Adrenal gland (tissue), 12 donors: ENCODE data around the gene SNX30. TPM values are rescaled to one million over a fixed set of nuclear protein-coding genes. Genes with fewer than 3 reads are reported as not detected.
A peak's percentile ranks its signal among the peaks of the same experiment; 100 is the strongest.

Experiments
- DNase-seq, 7 donors: peaks; one replicate each; pipeline ENCODE4 v3.0.0-alpha.2; 2019 to 2020
- H3K27ac ChIP-seq, 5 donors: fragments of 200-600 bp; sonication (generic) in 4 of 5; 1 replicate in 3 of 5; 2 replicates in 2 of 5; pipeline versions ENCODE4 v1.5.1 to v1.8.0; 2016 to 2020; ENCODE audit warnings: mild to moderate bottlenecking in 1 of 5
- H3K27me3 ChIP-seq: fragments of 200-600 bp; 2 replicates; pipeline ENCODE4 v1.8.0; 2021
- H3K36me3 ChIP-seq, 2 donors: fragments of 200-600 bp; replicated peaks in 1 of 2; 1 replicate in 1 of 2; 2 replicates in 1 of 2; pipeline versions ENCODE4 v1.5.1 to v1.8.0; 2018 to 2022
- H3K4me1 ChIP-seq, 2 donors: fragments of 200-600 bp; replicated peaks in 1 of 2; 1 replicate in 1 of 2; 2 replicates in 1 of 2; pipeline versions ENCODE4 v1.5.1 to v1.8.0; 2018 to 2021
- H3K4me3 ChIP-seq, 4 donors: fragments of 200-600 bp; sonication (generic) in 3 of 4; one replicate each; pipeline ENCODE4 v1.5.1; 2016 to 2018
- H3K9me3 ChIP-seq, 3 donors: fragments of 200-600 bp; sonication (generic) in 1 of 3; replicated peaks in 1 of 3; 1 replicate in 2 of 3; 2 replicates in 1 of 3; pipeline versions ENCODE4 v1.5.1 to v1.8.0; 2016 to 2021
- POLR2A ChIP-seq, 2 donors: fragments of 450-650 bp; IDR thresholded peaks; one replicate each; pipeline ENCODE4 v1.6.1; 2017; ENCODE audit warnings: antibody characterized with exemption in 2 of 2, mild to moderate bottlenecking in 2 of 2, moderate library complexity in 1 of 2
- WGBS, 4 donors: extraction: QIAGEN DNeasy Blood & Tissue Kit in 2 of 4; methylation state at CpG; one replicate each; pipeline versions ENCODE4 v1.1.5 to v1.1.7; 2013 to 2017; 5-methylcytosine and 5-hydroxymethylcytosine counted together
- intact Hi-C, 2 donors: fragments of 100-400 bp; cut with DNase I; formaldehyde crosslinking; loops; one replicate each; pipeline versions ENCODE4 v1.14.1 to v1.15.0; 2022 to 2023
- polyA plus RNA-seq, 3 donors: library from polyadenylated mRNA; stranded (reverse); fragments of 200-250 nt in 2 of 3; fragments of 350-450 nt in 1 of 3; fragmentation: Illumina TruSeq in 1 of 3; extraction: RNeasy Lipid Tissue Mini Kit (QIAGEN cat#74804) in 1 of 3; gene quantifications; one replicate each; pipeline ENCODE4 v1.2.3, GENCODE V29; 2013 to 2014
- total RNA-seq, 9 donors: library from RNA; depleted of rRNA in 4 of 9; stranded (reverse); fragments of >200 nt in 4 of 9; fragments of 120-200 nt in 1 of 9; fragmentation: NEBNext Ultra II Directional in 1 of 9; extraction: Animal tissue kit (Norgen Biotek cat#: 25700) in 1 of 9; gene quantifications; one replicate each; pipeline versions ENCODE4 v1.1.0 to v1.2.4, GENCODE V29; 2013 to 2023
- TF ChIP-seq, protein P1 (sequence below), 6 experiments: fragments of 450-650 bp in 4 of 6; fragments of 200-600 bp in 2 of 6; sonication (generic) in 1 of 6; IDR thresholded peaks; 1 replicate in 5 of 6; 2 replicates in 1 of 6; pipeline versions ENCODE4 v1.5.1 to v1.8.0; 2016 to 2021; ENCODE audit warnings: antibody characterized with exemption in 6 of 6, mild to moderate bottlenecking in 2 of 6, moderate library complexity in 1 of 6
- donor health status: healthy with polysubstance abuse.
- donor health status: Bipolar disorder and iron deficiency.
- donor health status: DM: yes; HTN: yes; CAD: no.
- donor health status: DM: no; HTN: no; CAD: no.
- donor health status: DM: no; HTN: no; CAD: no.
- donor health status: DM: yes; HTN: yes; CAD: no.

The SNX30 gene
- total and polyA plus RNA-seq, 12 donors = 0.84 to 12.3 (median 8.8) TPM

DNA sequence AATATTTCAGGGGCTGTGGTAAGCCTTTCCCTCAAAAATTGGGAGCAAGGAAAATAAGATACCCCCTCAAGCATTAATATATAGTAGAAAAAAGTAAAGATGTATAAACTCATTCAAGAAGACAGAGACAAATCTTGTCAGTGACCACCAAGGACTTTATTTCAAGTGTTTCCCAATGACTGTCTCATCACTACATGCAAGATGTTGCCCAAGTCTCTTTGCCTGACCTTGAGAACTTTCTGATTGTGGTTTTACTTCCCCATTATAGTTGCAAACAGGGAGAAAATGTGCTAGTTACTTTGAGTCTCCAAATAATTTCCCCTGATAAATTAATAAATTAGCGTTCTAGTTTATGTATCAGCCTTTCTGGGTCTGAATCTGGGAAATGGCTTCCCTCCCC lies 144.1 kb downstream of the SNX30 start:
- Histone ChIP-seq H3K9me3 (no peaks in the 10 kb centered on the region), H3K4me1 (peaks cover 0 to 12% of the 10 kb centered on the region in 2 donors), H3K27me3 (peaks cover 18% of the 10 kb centered on the region), H3K4me3 (no peak overlapping the region), H3K27ac (peak overlapping the region in 1 of 5 donors; percentile 41), H3K36me3 (no peaks in the 10 kb centered on the region)
- peak in 1 of 7 donors; percentile 22 for DNase-seq
- WGBS, 4 donors = 71 to 88% (median 79%) methylated on average over 1 of the region's 1 CpG
- no peak for TF ChIP-seq POLR2A (IDR thresholded peaks at IDR 0.05)
- TF ChIP-seq, protein P1, sequence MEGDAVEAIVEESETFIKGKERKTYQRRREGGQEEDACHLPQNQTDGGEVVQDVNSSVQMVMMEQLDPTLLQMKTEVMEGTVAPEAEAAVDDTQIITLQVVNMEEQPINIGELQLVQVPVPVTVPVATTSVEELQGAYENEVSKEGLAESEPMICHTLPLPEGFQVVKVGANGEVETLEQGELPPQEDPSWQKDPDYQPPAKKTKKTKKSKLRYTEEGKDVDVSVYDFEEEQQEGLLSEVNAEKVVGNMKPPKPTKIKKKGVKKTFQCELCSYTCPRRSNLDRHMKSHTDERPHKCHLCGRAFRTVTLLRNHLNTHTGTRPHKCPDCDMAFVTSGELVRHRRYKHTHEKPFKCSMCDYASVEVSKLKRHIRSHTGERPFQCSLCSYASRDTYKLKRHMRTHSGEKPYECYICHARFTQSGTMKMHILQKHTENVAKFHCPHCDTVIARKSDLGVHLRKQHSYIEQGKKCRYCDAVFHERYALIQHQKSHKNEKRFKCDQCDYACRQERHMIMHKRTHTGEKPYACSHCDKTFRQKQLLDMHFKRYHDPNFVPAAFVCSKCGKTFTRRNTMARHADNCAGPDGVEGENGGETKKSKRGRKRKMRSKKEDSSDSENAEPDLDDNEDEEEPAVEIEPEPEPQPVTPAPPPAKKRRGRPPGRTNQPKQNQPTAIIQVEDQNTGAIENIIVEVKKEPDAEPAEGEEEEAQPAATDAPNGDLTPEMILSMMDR (IDR thresholded peaks at IDR 0.05) = no peak
- intact Hi-C loops = no loop called here

DNA sequence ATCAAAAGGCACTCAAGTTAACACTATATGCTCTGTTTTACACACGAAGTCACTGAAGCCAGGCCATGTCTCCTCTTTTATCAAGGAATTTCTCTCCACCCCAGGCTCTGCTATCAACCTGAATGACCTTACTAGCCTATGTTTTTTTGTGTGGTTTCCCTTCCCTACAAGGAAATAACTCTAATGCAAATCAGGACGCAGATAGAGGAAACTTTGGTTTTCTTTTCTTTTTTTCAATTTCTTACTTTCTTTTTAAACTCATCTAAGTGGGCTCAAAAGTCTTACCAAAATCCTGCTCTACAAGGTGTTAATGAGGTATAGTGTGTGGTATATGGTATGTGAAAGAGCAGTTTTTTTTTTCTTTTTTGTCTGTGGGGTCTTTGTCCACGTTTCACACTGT lies 145.6 kb downstream of the SNX30 start:
- TF ChIP-seq, protein P1 (IDR thresholded peaks at IDR 0.05) = no peak
- no peak for TF ChIP-seq POLR2A (IDR thresholded peaks at IDR 0.05)
- H3K36me3 ChIP-seq = no peaks in the 10 kb centered on the region
- no peak for DNase-seq
- no peaks in the 10 kb centered on the region for H3K4me1 ChIP-seq
- WGBS, 4 donors = 35 to 49% (median 46%) methylated on average over 3 of the region's 3 CpGs
- H3K9me3 ChIP-seq = no peaks in the 10 kb centered on the region
- peaks cover 4% of the 10 kb centered on the region for H3K27me3 ChIP-seq
- H3K4me3 ChIP-seq = no peak overlapping the region
- intact Hi-C loops = no loop called here
- H3K27ac ChIP-seq = no peak overlapping the region

DNA sequence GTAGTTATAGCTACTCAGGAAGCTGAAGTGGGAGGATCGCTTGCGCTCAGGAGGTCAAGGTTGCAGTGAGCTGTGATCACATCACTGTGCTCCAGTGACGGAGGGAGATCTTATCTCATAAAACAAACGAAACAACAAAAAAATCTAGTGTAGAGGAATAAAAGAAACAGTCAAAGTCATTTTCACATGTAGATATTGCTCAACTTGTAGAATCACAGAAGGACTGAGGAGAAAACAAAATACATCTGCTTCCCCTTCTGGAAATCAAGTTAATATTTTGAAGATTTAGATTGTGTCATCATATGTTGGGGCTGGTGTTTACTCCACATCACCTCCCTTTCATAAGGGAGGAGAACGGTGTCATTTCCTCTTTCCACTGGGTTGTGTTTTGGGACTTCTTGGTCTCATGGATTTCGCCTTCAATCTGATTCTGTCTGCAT lies 148.3 kb downstream of the SNX30 start:
- H3K4me3 ChIP-seq = no peak overlapping the region
- no peaks in the 10 kb centered on the region for H3K36me3 ChIP-seq
- H3K4me1 ChIP-seq = no peaks in the 10 kb centered on the region
- no peaks in the 10 kb centered on the region for H3K9me3 ChIP-seq
- intact Hi-C loops = no loop called here
- no peak for TF ChIP-seq POLR2A (IDR thresholded peaks at IDR 0.05)
- TF ChIP-seq, protein P1 (IDR thresholded peaks at IDR 0.05) = no peak
- peak in 1 of 7 donors; percentile 37 for DNase-seq
- H3K27me3 ChIP-seq = no peaks in the 10 kb centered on the region
- WGBS, 4 donors = 29 to 40% (median 33%) methylated on average over 6 of the region's 6 CpGs
- no peak overlapping the region for H3K27ac ChIP-seq

DNA sequence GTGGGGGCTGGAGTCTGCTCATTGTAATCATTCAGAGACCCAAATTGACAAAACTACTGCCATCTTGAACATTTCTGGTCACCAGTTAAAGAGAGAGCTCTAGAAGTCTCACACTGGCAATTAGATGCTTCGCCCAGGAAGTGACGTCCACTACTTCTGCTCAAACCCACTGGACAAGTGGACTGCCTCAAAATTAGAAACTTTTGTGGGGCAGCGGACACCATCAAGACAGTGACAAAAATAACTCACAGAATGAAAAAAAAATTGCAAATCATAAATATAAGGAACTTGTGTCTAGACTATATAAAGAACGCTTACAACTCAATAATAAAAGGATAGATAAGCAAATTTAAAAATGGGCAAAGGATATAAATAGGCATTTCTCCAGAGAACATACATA lies 149.9 kb downstream of the SNX30 start:
- Histone ChIP-seq H3K27me3 (no peaks in the 10 kb centered on the region), H3K4me1 (no peaks in the 10 kb centered on the region), H3K4me3 (no peak overlapping the region), H3K36me3 (no peaks in the 10 kb centered on the region), H3K27ac (peak overlapping the region in 1 of 5 donors; percentile 49), H3K9me3 (no peaks in the 10 kb centered on the region)
- WGBS, 4 donors = 61 to 74% (median 66%) methylated on average over 4 of the region's 4 CpGs
- intact Hi-C loops = loop anchor here in 1 of 2 donors (5.0 kb wide), 1 partner anchor 58 kb away; no protein-coding TSS in a partner anchor
- peak in 3 of 7 donors; percentile 13 to 56 (median 41) for DNase-seq
- TF ChIP-seq POLR2A (IDR thresholded peaks at IDR 0.05) = no peak
- TF ChIP-seq, protein P1 (IDR thresholded peaks at IDR 0.05) = no peak
